Naive thymus-derived CD4-positive, alpha-beta T cell (primary cell): ENCODE measurements around the gene CDK4. TPM values are rescaled to one million over a fixed set of nuclear protein-coding genes. Genes with fewer than 3 reads are reported as not detected.

Experiments used
- ATAC-seq: fragments of 150-1000 bp; cut with Tn5 transposase; 2 replicates; pipeline ENCODE4 v1.10.0; 2021; ENCODE audit warnings: mild to moderate bottlenecking, moderate library complexity
- CTCF ChIA-PET: fragments of 350-600 bp; sonication (Branson Sonifier 250); formaldehyde crosslinking; loops from one replicate; lab custom pipeline; 2021; ENCODE audit warnings: antibody characterized with exemption; lab: Charles Lee
- POLR2A ChIA-PET: fragments of 350-600 bp; sonication (Branson Sonifier 250); formaldehyde crosslinking; loops from one replicate; lab custom pipeline; 2021; ENCODE audit warnings: antibody characterized with exemption, inconsistent platforms; lab: Charles Lee
- DNase-seq, 9 donors: peaks; one replicate each; pipeline versions ENCODE4 v3.0.0 to v3.0.0-alpha.2; 2020 to 2022; ENCODE audit warnings: mixed read lengths in 1 of 9
- H3K27ac ChIP-seq: one replicate; pipeline ENCODE4 v1.7.0; 2013; ENCODE audit warnings: mild to moderate bottlenecking, low read depth, low read length, moderate library complexity
- H3K27me3 ChIP-seq, 2 donors: one replicate each; pipeline ENCODE4 v1.7.0; 2013; ENCODE audit warnings: low read length in 2 of 2, mild to moderate bottlenecking in 2 of 2, moderate library complexity in 2 of 2; ENCODE audit not compliant: control insufficient read depth in 2 of 2, insufficient read depth in 2 of 2
- H3K36me3 ChIP-seq, 3 experiments: 1 replicate in 2 of 3; 2 replicates in 1 of 3; pipeline ENCODE4 v1.7.0; 2013; ENCODE audit warnings: low read length in 3 of 3, mild to moderate bottlenecking in 3 of 3, moderate library complexity in 1 of 3; ENCODE audit not compliant: insufficient read depth in 3 of 3, control insufficient read depth in 2 of 3
- H3K4me1 ChIP-seq, 2 donors: one replicate each; pipeline ENCODE4 v1.7.0; 2013; ENCODE audit warnings: low read length in 2 of 2, mild to moderate bottlenecking in 2 of 2, moderate library complexity in 1 of 2; ENCODE audit not compliant: control insufficient read depth in 2 of 2, insufficient read depth in 2 of 2
- H3K4me3 ChIP-seq: 2 replicates; pipeline ENCODE4 v1.7.0; 2013; ENCODE audit warnings: mild to moderate bottlenecking, low read length
- H3K9me3 ChIP-seq, 3 experiments: 1 replicate in 2 of 3; 2 replicates in 1 of 3; pipeline ENCODE4 v1.7.0; 2013; ENCODE audit warnings: low read length in 3 of 3; ENCODE audit not compliant: control insufficient read depth in 2 of 3
- H3K27ac Mint-ChIP-seq, 9 donors: one replicate each; pipeline ENCODE4 v1.8.0; 2020 to 2022; ENCODE audit warnings: mixed read lengths in 9 of 9, mild to moderate bottlenecking in 8 of 9, moderate library complexity in 5 of 9, inconsistent platforms in 2 of 9
- H3K27me3 Mint-ChIP-seq, 5 donors: one replicate each; pipeline ENCODE4 v1.8.0; 2021 to 2022; ENCODE audit warnings: mixed read lengths in 5 of 5, mild to moderate bottlenecking in 1 of 5
- H3K36me3 Mint-ChIP-seq, 5 donors: one replicate each; pipeline ENCODE4 v1.8.0; 2020 to 2022; ENCODE audit warnings: mixed read lengths in 5 of 5, mild to moderate bottlenecking in 3 of 5, inconsistent platforms in 1 of 5
- H3K4me1 Mint-ChIP-seq, 7 donors: one replicate each; pipeline ENCODE4 v1.8.0; 2020 to 2022; ENCODE audit warnings: mixed read lengths in 7 of 7, mild to moderate bottlenecking in 3 of 7, inconsistent platforms in 1 of 7
- H3K4me3 Mint-ChIP-seq, 10 donors: one replicate each; pipeline ENCODE4 v1.8.0; 2020 to 2022; ENCODE audit warnings: mild to moderate bottlenecking in 10 of 10, mixed read lengths in 10 of 10, moderate library complexity in 6 of 10, inconsistent platforms in 2 of 10
- H3K9me3 Mint-ChIP-seq, 11 donors: one replicate each; pipeline ENCODE4 v1.8.0; 2020 to 2022; ENCODE audit warnings: mixed read lengths in 11 of 11, mild to moderate bottlenecking in 4 of 11, inconsistent platforms in 1 of 11, moderate library complexity in 1 of 11
- intact Hi-C, 2 donors: fragments of 100-400 bp; cut with micrococcal nuclease; formaldehyde crosslinking; loops; one replicate each; pipeline ENCODE4 v1.15.1; 2023
- polyA plus RNA-seq, 2 donors: library from polyadenylated mRNA; unstranded; fragments of 300-500 nt; fragmentation: Illumina TruSeq; gene quantifications; one replicate each; pipeline ENCODE4 v1.2.3, GENCODE V29; 2021
- total RNA-seq, 6 experiments: library from RNA in 5 of 6; stranded (reverse) in 5 of 6; gene quantifications; 1 replicate in 5 of 6; 2 replicates in 1 of 6; pipeline ENCODE4 v1.2.3 and lab custom pipeline; 2021 to 2026

Gene CDK4
- total and polyA plus RNA-seq, 7 experiments from 2014 or later: 23.8 to 108 (median 49.5) TPM

- ATAC-seq: peak; percentile 78
- H3K9me3 ChIP-seq: no peaks in the 10 kb centered on the region
- H3K4me1 Mint-ChIP-seq: peaks cover 24 to 40% (median 30%) of the 10 kb centered on the region in 7 donors
- peaks cover 0 to 18% (median 0%) of the 10 kb centered on the region in 3 experiments for H3K36me3 ChIP-seq
- DNase-seq: peak in 2 of 9 donors; percentile 84 to 88
- H3K4me3 Mint-ChIP-seq: peak overlapping the region; percentile 88 to 97 (median 94)
- peaks cover 0 to 2% of the 10 kb centered on the region in 2 donors for H3K27me3 ChIP-seq
- H3K36me3 Mint-ChIP-seq: peaks cover 0 to 14% (median 5%) of the 10 kb centered on the region in 5 donors
- H3K27ac Mint-ChIP-seq: peak overlapping the region; percentile 74 to 98 (median 97)
- peaks cover 0 to 7% (median 7%) of the 10 kb centered on the region in 5 donors for H3K27me3 Mint-ChIP-seq
- H3K4me1 ChIP-seq: peaks cover 6 to 18% of the 10 kb centered on the region in 2 donors
- H3K27ac ChIP-seq: peak overlapping the region; percentile 90
- intact Hi-C loops: no loop called here
- H3K9me3 Mint-ChIP-seq: no peaks in the 10 kb centered on the region
- ChIA-PET CTCF (interaction anchor here (1.2 to 1.8 kb wide), 2 partner anchors 15 to 26 kb away, joined by 4 to 8 read pairs; partner anchors contain the start of gene TSPAN31), POLR2A (interaction anchor here (0.9 to 1.3 kb wide), 3 partner anchors 9 to 71 kb away, joined by 3 to 7 read pairs (median 5); no protein-coding TSS in a partner anchor)
- H3K4me3 ChIP-seq: peak overlapping the region; percentile 99
Observed at GRCh38 chr12:57771236-57771872, 19.2 kb upstream of the CDK4 start.

- Histone ChIP-seq H3K27ac (peak overlapping the region; percentile 90), H3K36me3 (peaks cover 0 to 18% (median 0%) of the 10 kb centered on the region in 3 experiments), H3K27me3 (peaks cover 0 to 5% of the 10 kb centered on the region in 2 donors), H3K4me1 (peaks cover 8 to 24% of the 10 kb centered on the region in 2 donors), H3K9me3 (no peaks in the 10 kb centered on the region), H3K4me3 (no peak overlapping the region)
- DNase-seq (no peak), ATAC-seq (no peak)
- CTCF ChIA-PET: no interaction called here
- no peaks in the 10 kb centered on the region for H3K9me3 Mint-ChIP-seq
- H3K4me3 Mint-ChIP-seq: peak overlapping the region in 9 of 10 donors; percentile 37 to 97 (median 67)
- POLR2A ChIA-PET: no interaction called here
- peak overlapping the region in 2 of 9 donors; percentile 23 to 48 for H3K27ac Mint-ChIP-seq
- H3K4me1 Mint-ChIP-seq: peaks cover 23 to 40% (median 31%) of the 10 kb centered on the region in 7 donors
- peaks cover 0 to 12% (median 9%) of the 10 kb centered on the region in 5 donors for H3K27me3 Mint-ChIP-seq
- intact Hi-C loops: no loop called here
- peaks cover 0 to 12% (median 5%) of the 10 kb centered on the region in 5 donors for H3K36me3 Mint-ChIP-seq
Observed at GRCh38 chr12:57770734-57771133, 18.6 kb upstream of the CDK4 start.

GRCh38 chr12:57769594-57769993 lies 17.5 kb upstream of the CDK4 start:
- Mint-ChIP-seq H3K4me1 (peaks cover 29 to 51% (median 40%) of the 10 kb centered on the region in 7 donors), H3K9me3 (no peaks in the 10 kb centered on the region), H3K4me3 (peak overlapping the region in 5 of 10 donors; percentile 21 to 90 (median 62)), H3K27ac (peak overlapping the region in 1 of 9 donors; percentile 51), H3K27me3 (peaks cover 4 to 17% (median 10%) of the 10 kb centered on the region in 5 donors), H3K36me3 (peaks cover 0 to 11% (median 5%) of the 10 kb centered on the region in 5 donors)
- peaks cover 0 to 7% of the 10 kb centered on the region in 2 donors for H3K27me3 ChIP-seq
- DNase-seq: no peak
- peaks cover 19 to 31% of the 10 kb centered on the region in 2 donors for H3K4me1 ChIP-seq
- intact Hi-C loops: no loop called here
- H3K4me3 ChIP-seq: no peak overlapping the region
- peaks cover 0 to 18% (median 0%) of the 10 kb centered on the region in 3 experiments for H3K36me3 ChIP-seq
- H3K9me3 ChIP-seq: no peaks in the 10 kb centered on the region
- no peak overlapping the region for H3K27ac ChIP-seq
- ChIA-PET POLR2A (no interaction called here), CTCF (no interaction called here)
- no peak for ATAC-seq

- H3K27ac Mint-ChIP-seq: no peak overlapping the region
- no peaks in the 10 kb centered on the region for H3K9me3 ChIP-seq
- peak overlapping the region in 1 of 10 donors; percentile 17 for H3K4me3 Mint-ChIP-seq
- H3K27ac ChIP-seq: no peak overlapping the region
- peaks cover 0 to 18% (median 0%) of the 10 kb centered on the region in 3 experiments for H3K36me3 ChIP-seq
- H3K4me1 ChIP-seq: peaks cover 21 to 36% of the 10 kb centered on the region in 2 donors
- ATAC-seq: no peak
- no peak overlapping the region for H3K4me3 ChIP-seq
- H3K36me3 Mint-ChIP-seq: peaks cover 0 to 11% (median 5%) of the 10 kb centered on the region in 5 donors
- H3K27me3 Mint-ChIP-seq: peaks cover 9 to 27% (median 17%) of the 10 kb centered on the region in 5 donors
- peaks cover 28 to 52% (median 44%) of the 10 kb centered on the region in 7 donors for H3K4me1 Mint-ChIP-seq
- peaks cover 0 to 12% of the 10 kb centered on the region in 2 donors for H3K27me3 ChIP-seq
- CTCF ChIA-PET: interaction anchor here (0.6 to 3.5 kb wide), 4 partner anchors 9 to 126 kb away, joined by 4 to 14 read pairs (median 5); no protein-coding TSS in a partner anchor
- POLR2A ChIA-PET: interaction anchor here (1.1 to 1.2 kb wide), 2 partner anchors 11 to 13 kb away, joined by 3 to 4 read pairs; partner anchors contain the start of gene MARCHF9
- no peak for DNase-seq
- H3K9me3 Mint-ChIP-seq: no peaks in the 10 kb centered on the region
- intact Hi-C loops: no loop called here
Observed at GRCh38 chr12:57767876-57768275, 15.8 kb upstream of the CDK4 start.

- peaks cover 0 to 12% of the 10 kb centered on the region in 2 donors for H3K27me3 ChIP-seq
- no peak overlapping the region for H3K27ac Mint-ChIP-seq
- CTCF ChIA-PET: interaction anchor here (0.6 to 3.5 kb wide), 4 partner anchors 11 to 127 kb away, joined by 3 to 14 read pairs (median 4); no protein-coding TSS in a partner anchor
- peak overlapping the region in 3 of 10 donors; percentile 43 to 91 (median 79) for H3K4me3 Mint-ChIP-seq
- ATAC-seq (no peak), DNase-seq (no peak)
- POLR2A ChIA-PET: interaction anchor here (1.1 to 1.2 kb wide), 3 partner anchors 11 to 26 kb away, joined by 3 to 4 read pairs (median 4); partner anchors contain the start of gene MARCHF9
- peaks cover 9 to 27% (median 17%) of the 10 kb centered on the region in 5 donors for H3K27me3 Mint-ChIP-seq
- H3K4me3 ChIP-seq: no peak overlapping the region
- peaks cover 21 to 36% of the 10 kb centered on the region in 2 donors for H3K4me1 ChIP-seq
- H3K9me3 ChIP-seq: no peaks in the 10 kb centered on the region
- intact Hi-C loops: no loop called here
- H3K9me3 Mint-ChIP-seq: no peaks in the 10 kb centered on the region
- H3K36me3 ChIP-seq: peaks cover 0 to 18% (median 0%) of the 10 kb centered on the region in 3 experiments
- peaks cover 0 to 11% (median 5%) of the 10 kb centered on the region in 5 donors for H3K36me3 Mint-ChIP-seq
- peaks cover 27 to 50% (median 42%) of the 10 kb centered on the region in 7 donors for H3K4me1 Mint-ChIP-seq
- no peak overlapping the region for H3K27ac ChIP-seq
Observed at GRCh38 chr12:57767305-57767698, 15.2 kb upstream of the CDK4 start.
